Thyroid gland (tissue), 4 donors: Measurements from ENCODE around the gene OCA2. TPM values are rescaled to one million over a fixed set of nuclear protein-coding genes. Genes with fewer than 3 reads are reported as not detected.

Source experiments
- DNase-seq, 2 donors: peaks; one replicate each; pipeline ENCODE4 v3.0.0-alpha.2; 2019
- H3K27ac ChIP-seq, 3 donors: fragments of 200-600 bp; sonication (generic); 1 replicate in 2 of 3; 2 replicates in 1 of 3; pipeline ENCODE4 v1.5.1; 2016 to 2019; ENCODE audit warnings: mild to moderate bottlenecking in 1 of 3, moderate library complexity in 1 of 3
- H3K27me3 ChIP-seq: fragments of 200-600 bp; sonication (generic); one replicate; pipeline ENCODE4 v1.5.1; 2019
- H3K36me3 ChIP-seq, 2 donors: fragments of 200-600 bp; sonication (generic); one replicate each; pipeline ENCODE4 v1.5.1; 2016 to 2019
- H3K4me1 ChIP-seq, 2 donors: fragments of 200-600 bp; sonication (generic); one replicate each; pipeline ENCODE4 v1.5.1; 2017 to 2019
- H3K4me3 ChIP-seq, 3 donors: fragments of 200-600 bp; sonication (generic); replicated peaks in 1 of 3; 1 replicate in 2 of 3; 2 replicates in 1 of 3; pipeline ENCODE4 v1.5.1; 2016; ENCODE audit warnings: mild to moderate bottlenecking in 1 of 3
- H3K9me3 ChIP-seq: fragments of 200-600 bp; sonication (generic); one replicate; pipeline ENCODE4 v1.5.1; 2017
- POLR2A ChIP-seq, 2 donors: fragments of 450-650 bp; IDR thresholded peaks; one replicate each; pipeline ENCODE4 v1.6.1; 2017; ENCODE audit warnings: antibody characterized with exemption in 2 of 2, mild to moderate bottlenecking in 2 of 2, moderate library complexity in 1 of 2
- WGBS, 2 donors: methylation state at CpG; one replicate each; pipeline ENCODE4 v1.1.5; 2017; 5-methylcytosine and 5-hydroxymethylcytosine counted together
- intact Hi-C: fragments of 100-400 bp; cut with DNase I; formaldehyde crosslinking; loops from one replicate; pipeline ENCODE4 v1.15.1; 2023
- total RNA-seq, 4 donors: library from RNA; depleted of rRNA; stranded (reverse); fragments of >200 nt; gene quantifications; one replicate each; pipeline ENCODE4 v1.2.3, GENCODE V29; 2016
- TF ChIP-seq, protein P1 (sequence below), 6 experiments: fragments of 200-600 bp in 3 of 6; fragments of 450-650 bp in 3 of 6; sonication (generic) in 3 of 6; IDR thresholded peaks; one replicate each; pipeline ENCODE4 v1.5.1; 2016 to 2019; ENCODE audit warnings: antibody characterized with exemption in 6 of 6, mild to moderate bottlenecking in 2 of 6, inconsistent platforms in 1 of 6, moderate library complexity in 1 of 6

Gene OCA2
- total RNA-seq, 4 donors from 2014 or later = 5.5 to 20.5 (median 13.8) TPM

DNA sequence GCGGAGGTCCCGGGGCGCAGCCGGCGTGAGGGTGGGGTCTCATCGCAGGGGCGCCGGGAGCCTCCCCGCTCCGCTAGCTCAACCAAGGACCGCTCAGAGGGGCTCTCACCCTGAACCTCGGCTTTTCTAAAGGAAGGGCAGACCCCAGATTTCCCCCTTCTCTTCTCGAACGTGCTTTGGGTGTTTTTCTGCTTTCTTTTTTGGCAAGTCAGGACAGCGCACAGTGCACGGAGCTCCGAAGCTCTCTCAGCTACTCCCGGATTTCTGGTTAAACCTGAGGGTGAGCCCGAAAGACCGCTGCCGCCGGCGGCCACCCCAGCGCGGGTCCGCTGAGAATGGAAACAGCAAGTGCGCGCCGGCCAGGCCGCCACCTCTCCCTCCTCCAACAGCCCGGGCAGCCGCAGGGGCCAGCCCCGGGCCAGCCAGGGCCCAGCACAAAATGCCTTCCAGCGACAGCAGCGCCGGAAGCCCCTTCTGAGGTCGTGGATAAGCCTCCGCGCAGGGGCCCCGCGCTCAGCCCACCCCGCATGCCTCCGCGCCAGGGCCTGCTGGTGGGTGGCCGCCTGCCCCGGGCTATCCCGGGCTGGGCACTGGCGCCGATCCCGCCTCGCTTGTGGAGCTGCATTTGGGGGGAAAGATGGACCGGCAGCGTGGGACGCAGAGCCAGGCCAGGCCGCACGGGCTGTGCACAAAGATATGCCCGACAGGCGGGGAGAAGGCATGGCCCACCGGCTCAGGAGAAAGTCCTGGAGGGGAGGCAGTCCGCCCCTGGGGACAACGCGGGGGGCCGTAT is 8.2 kb upstream of the OCA2 start:
- TF ChIP-seq POLR2A (IDR thresholded peaks at IDR 0.05) = no peak
- TF ChIP-seq, protein P1, sequence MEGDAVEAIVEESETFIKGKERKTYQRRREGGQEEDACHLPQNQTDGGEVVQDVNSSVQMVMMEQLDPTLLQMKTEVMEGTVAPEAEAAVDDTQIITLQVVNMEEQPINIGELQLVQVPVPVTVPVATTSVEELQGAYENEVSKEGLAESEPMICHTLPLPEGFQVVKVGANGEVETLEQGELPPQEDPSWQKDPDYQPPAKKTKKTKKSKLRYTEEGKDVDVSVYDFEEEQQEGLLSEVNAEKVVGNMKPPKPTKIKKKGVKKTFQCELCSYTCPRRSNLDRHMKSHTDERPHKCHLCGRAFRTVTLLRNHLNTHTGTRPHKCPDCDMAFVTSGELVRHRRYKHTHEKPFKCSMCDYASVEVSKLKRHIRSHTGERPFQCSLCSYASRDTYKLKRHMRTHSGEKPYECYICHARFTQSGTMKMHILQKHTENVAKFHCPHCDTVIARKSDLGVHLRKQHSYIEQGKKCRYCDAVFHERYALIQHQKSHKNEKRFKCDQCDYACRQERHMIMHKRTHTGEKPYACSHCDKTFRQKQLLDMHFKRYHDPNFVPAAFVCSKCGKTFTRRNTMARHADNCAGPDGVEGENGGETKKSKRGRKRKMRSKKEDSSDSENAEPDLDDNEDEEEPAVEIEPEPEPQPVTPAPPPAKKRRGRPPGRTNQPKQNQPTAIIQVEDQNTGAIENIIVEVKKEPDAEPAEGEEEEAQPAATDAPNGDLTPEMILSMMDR (IDR thresholded peaks at IDR 0.05) = no peak
- intact Hi-C loops = no loop called here
- H3K36me3 ChIP-seq = peaks cover 8 to 11% of the 10 kb centered on the region in 2 donors
- 4 to 6% methylated on average over 20 to 24 of the region's 63 CpGs for WGBS, 2 donors
- peaks cover 12% of the 10 kb centered on the region in 2 donors for H3K4me1 ChIP-seq
- no peak overlapping the region for H3K27ac ChIP-seq
- no peaks in the 10 kb centered on the region for H3K9me3 ChIP-seq
- H3K27me3 ChIP-seq = no peaks in the 10 kb centered on the region
- H3K4me3 ChIP-seq = peak overlapping the region; percentile 27 to 71 (median 61)
- DNase-seq = peak; percentile 37 to 40

DNA sequence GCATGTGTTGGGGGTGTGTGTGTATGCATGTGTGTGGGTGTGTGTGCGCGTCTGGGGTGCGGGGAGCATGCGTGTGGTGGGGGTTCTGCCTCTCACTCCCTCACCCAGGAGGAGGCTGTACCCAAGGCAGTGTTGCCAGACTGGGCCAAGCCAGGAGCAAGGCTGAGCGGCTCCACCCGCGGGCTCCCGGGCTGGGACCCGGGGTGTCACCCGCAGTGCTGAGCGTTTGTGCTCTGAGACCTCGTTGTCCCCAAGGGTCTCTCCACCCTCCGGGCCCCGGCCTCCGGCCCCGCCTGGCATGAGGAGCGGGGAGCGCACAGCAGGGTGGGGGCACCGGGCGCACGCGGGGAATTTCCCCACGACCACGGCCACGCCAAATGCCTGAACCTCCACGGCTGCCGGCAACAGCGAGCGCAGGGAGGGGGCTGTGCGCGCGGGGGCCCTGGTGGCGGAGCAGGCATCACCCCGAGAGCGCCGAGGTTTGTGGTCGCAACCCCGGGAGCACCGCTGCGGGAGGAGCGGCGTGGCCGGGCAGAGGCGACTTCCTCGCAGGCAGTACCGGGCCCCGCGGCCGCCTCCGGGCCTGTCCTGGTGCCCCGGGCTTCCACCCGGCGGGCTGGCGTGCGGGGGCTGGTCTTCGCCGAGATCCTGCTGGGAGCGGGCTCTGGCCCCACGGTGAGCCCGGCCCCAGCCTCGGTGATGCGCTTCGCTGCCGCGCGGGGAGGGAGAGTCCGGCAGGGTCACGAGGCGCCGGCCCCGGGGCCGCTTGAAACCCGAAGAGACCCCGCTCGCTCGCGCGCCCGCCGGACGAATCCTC is 7.4 kb upstream of the OCA2 start:
- H3K27ac ChIP-seq = no peak overlapping the region
- intact Hi-C loops = no loop called here
- peak overlapping the region; percentile 27 to 71 (median 61) for H3K4me3 ChIP-seq
- H3K36me3 ChIP-seq = peaks cover 3 to 4% of the 10 kb centered on the region in 2 donors
- peak; percentile 38 to 42 for DNase-seq
- WGBS, 2 donors = 7 to 26% methylated on average over 11 to 23 of the region's 81 CpGs
- H3K9me3 ChIP-seq = no peaks in the 10 kb centered on the region
- H3K27me3 ChIP-seq = no peaks in the 10 kb centered on the region
- H3K4me1 ChIP-seq = peaks cover 12% of the 10 kb centered on the region in 2 donors
- TF ChIP-seq POLR2A (IDR thresholded peaks at IDR 0.05) = no peak
- TF ChIP-seq, protein P1 (IDR thresholded peaks at IDR 0.05) = no peak

DNA sequence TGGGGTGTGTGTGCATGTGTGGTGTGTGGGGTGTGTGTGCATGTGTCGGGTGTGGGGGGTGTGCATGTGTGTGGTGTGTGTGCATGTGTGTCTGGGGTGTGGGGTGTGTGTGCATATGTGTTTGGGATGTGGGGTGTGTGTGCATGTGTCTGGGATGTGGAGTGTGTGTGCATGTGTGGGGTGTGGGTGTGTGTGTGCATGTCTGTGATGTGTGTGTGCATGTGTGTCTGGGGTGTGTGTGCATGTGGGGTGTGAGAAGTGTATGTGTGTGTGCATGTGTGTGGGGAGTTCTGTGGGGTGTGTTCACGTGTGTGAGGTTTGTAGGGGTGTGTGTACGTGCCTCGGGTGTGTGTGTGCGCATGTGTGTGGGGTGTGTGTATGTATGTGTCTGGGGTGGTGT is 6.7 kb upstream of the OCA2 start:
- DNase-seq = no peak

DNA sequence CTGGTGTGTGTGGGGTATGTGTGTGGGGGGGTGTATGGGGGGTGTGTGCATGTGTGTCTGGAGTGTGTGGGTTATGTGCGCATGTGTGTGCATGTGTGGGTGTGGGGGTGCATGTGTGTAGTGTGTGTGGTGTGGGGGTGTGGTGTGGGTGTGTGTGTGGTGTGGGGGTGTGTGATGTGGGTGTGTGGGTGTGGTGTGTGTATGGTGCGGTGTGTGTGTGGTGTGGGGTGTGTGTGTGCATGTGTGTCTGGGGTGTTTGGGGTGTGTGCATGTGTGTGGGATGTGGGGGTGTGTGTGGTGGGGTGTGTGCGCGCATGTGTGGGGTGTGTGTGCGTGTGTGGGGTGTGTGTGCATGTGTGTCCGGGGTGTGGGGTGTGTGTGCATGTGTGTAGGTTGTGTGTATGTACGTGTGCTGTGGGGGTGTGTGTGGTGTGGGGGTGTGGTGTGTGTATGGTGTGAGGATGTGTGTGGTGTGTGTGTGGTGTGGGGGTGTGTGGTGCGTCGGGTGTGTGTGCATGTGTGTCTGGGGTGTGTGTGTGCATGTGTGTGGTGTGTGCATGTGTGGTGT is 6.2 kb upstream of the OCA2 start:
- Histone ChIP-seq H3K27ac (no peak overlapping the region), H3K27me3 (no peaks in the 10 kb centered on the region), H3K9me3 (no peaks in the 10 kb centered on the region), H3K4me1 (peaks cover 12% of the 10 kb centered on the region in 2 donors), H3K36me3 (no peaks in the 10 kb centered on the region), H3K4me3 (no peak overlapping the region)
- TF ChIP-seq, protein P1 (IDR thresholded peaks at IDR 0.05) = no peak
- TF ChIP-seq POLR2A (IDR thresholded peaks at IDR 0.05) = no peak
- 94 to 96% methylated on average over 9 of the region's 9 CpGs for WGBS, 2 donors
- intact Hi-C loops = no loop called here
- no peak for DNase-seq

More for the DNA sequence above, 6.7 kb upstream of the OCA2 start:
- no peak overlapping the region for H3K27ac ChIP-seq
- intact Hi-C loops = no loop called here
- no peaks in the 10 kb centered on the region for H3K36me3 ChIP-seq
- TF ChIP-seq, protein P1 (IDR thresholded peaks at IDR 0.05) = no peak
- no peak for TF ChIP-seq POLR2A (IDR thresholded peaks at IDR 0.05)
- H3K9me3 ChIP-seq = no peaks in the 10 kb centered on the region
- H3K4me3 ChIP-seq = no peak overlapping the region
- peaks cover 12% of the 10 kb centered on the region in 2 donors for H3K4me1 ChIP-seq
- WGBS, 2 donors = 88 to 99% methylated on average over 5 of the region's 5 CpGs
- no peaks in the 10 kb centered on the region for H3K27me3 ChIP-seq
